Stimulated activated CD4-positive, alpha-beta T cell treated with anti-CD3 and anti-CD28 coated beads, Interleukin-4, amount 100 ng/mL, for 24 hours (primary cell): Measurements from ENCODE around the gene SLC9C2.
"Not testable (repeated sequence)": the region's sequence is repeated elsewhere in the genome, so short reads cannot be mapped to it uniquely, and the experiment has no call there.

Experiments used
- DNase-seq: peaks from one replicate; pipeline ENCODE4 v3.0.0-alpha.2; 2020

The SLC9C2 gene

GRCh38 chr1:173581383-173582079, 21.3 kb downstream of the SLC9C2 start:
- no peak for DNase-seq

GRCh38 chr1:173580658-173581057, 22.2 kb downstream of the SLC9C2 start:
- DNase-seq: no peak

DNA sequence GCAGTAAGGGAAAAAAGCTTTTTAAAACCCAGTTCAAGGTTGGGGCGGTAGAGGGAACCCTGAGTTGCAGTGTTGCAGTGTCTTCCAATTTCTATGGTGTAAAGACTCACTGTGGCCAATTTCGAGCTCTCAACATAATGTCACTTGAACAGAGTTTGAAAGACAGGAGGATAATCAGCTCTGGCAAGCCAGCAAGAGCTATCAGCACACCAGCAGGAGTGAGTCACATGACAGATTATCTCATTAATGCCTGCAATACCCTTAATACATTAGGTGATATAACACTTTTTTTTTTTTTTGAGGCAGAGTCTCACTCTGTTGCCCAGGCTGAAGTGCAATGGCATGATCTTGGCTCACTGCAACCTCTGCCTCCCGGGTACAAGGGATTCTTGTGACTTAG, 22.8 kb downstream of the SLC9C2 start:
- no peak for DNase-seq

DNA sequence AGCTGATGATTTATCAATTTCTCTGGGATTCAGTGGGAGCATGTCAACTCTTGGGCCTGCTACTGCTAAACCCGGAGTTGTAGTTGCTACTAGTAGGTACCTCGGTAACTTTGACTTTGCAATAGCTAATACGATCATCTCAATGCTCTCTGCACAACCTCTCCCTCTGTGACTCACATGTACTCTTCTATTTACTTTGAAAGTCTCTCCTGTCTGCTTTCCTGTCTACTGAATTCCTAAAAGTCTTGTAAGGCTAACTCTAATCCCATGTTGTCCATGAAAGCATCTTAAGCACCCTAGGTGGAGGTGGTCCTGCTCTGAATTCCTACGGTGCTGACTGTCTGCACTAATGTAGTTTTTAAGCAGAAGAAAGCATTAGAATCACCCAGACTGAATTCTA, 29.3 kb downstream of the SLC9C2 start:
- no peak for DNase-seq

DNA sequence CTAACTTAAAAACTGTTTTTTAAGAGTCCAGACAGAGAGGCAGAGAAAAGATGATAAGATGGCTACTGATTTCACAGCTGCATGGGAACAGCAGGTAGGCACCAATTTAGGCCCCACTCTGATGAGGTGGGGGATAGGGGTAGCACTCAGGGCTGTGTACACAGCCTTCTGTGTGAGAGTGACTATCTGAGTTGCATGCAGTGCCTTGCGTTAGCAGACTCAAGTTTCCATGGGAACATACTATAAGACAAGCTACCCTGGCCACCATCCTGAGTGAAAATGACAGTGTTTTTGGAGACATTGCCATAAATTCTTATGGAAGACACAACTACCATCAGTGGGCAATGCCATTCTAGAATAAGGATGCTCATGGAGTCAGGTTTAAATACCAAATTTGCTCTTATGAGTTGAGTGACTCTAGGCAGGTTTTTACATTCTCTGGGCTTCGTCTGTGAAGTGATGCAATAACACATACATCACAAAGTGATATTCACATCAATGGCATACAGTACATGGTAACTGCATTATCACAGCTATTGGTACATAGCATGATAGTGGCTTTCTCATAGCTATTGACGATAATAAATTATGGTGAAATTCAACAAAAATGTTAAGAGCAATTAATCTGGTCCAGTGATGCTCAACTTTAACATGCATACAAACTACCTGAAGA, 30.5 kb downstream of the SLC9C2 start:
- no peak for DNase-seq

DNA sequence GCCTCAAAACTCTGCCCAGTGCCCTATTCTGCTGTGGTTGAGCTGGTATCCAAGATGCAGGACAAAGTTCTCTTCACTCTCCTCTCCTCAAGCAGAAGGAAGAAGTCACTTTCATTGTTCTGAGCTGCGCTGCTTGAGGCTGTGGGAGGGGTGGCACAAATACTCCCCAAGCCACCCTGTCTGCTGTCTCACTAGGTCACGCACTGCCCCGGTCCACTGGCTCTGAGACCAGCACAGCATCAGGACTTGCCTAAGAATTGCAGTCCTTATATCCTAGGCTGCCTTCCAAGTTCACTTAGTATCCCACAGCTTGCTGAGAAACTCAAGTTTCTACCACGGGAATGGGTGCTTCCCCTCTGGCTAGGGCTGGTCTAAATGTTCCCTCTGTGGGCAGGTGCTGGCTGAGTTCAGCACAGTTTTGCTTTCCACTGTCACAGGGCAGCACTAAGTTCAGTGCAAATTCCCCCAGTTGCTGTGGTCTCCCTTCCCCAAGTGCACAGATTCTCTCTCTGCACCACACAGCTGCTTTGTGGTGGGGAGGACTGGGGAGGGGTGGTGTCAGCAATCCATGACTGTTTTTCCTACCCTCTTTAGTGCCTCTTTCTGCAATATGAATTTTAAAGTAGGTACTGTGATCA, 32.4 kb downstream of the SLC9C2 start:
- no peak for DNase-seq

GRCh38 chr1:173568483-173568882, 34.4 kb downstream of the SLC9C2 start:
- DNase-seq: no peak

DNA sequence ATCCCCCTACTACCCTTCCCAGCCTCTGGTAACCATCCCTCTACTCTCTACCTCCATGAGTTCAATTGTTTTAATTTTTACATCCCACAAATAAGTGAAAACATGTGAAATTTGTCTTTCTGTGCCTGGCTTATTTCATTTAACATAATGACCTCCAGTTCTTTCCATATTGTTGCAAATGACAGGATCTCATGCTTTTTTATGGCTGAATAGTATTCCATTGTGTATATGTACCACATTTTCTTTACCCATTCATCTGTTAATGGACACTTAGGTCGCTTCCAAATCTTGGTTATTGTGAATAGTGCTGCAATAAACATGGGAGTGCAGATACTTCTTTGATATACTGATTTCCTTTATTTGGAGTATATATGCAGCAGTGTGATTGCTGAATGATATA, 39.0 kb downstream of the SLC9C2 start:
- not testable (repeated sequence) for DNase-seq

GRCh38 chr1:173562813-173563212, 40.1 kb downstream of the SLC9C2 start:
- no peak for DNase-seq

DNA sequence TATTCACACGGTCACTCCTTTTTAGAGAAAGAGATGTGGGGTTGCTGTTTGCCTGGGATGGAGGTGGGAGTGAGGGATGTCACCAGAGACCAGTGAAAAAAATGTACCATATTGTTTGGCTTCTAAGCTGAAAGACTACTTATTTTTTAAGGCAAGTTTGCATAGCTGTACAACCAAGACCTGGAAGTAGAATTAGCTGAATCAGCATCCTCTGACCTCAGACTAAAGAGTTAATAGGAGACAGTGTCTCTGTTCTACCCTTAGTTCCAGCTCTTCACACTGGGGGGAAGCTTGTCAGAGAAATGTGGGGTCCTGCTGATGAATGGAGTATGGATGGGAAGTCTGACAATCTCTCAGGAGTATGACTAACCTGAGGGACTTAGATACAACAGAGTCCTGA, 41.6 kb downstream of the SLC9C2 start:
- no peak for DNase-seq

- no peak for DNase-seq
Measured at GRCh38 chr1:173560285-173560880, 42.5 kb downstream of the SLC9C2 start.

- no peak for DNase-seq
Measured at GRCh38 chr1:173555651-173556305, 47.1 kb downstream of the SLC9C2 start.

GRCh38 chr1:173554541-173555250, 48.2 kb downstream of the SLC9C2 start:
- no peak for DNase-seq

DNA sequence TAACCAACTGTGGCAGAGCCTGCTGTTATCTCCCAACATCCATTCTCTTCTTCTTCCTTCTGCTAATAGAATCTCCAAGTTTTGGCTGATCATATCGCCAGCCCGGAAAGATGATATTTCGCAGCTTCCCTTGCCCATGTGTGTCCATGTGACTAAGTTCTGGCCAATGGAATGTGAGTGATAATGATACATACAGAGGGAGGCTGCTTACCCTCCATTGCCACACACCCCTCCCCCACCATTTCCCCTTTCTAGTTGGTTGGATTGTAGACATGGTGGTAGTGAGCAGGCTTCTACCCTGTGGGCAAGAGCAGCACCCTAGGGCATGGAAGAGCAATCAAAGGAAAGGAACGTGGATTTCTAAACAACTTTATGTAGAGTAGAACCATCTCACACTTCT, 48.8 kb downstream of the SLC9C2 start:
- DNase-seq: no peak

DNA sequence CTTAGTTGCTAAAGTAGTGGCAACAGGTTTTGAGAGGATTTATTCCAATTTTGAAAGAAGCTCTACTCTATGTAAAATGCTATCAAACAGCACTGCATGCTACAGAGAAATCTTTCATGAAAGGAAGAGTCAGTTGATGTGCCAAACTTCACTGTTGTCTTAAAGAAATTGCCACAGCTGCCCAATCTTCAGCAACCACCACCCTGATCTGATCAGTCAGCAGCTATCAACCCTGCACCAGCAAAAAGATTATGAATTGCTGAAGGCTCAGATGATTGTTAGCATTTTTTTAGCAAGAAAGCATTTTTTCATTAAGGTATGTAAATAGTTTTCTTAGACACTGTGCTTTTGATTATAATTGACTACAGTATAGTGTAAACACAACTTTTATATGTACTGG, 49.6 kb downstream of the SLC9C2 start:
- no peak for DNase-seq

- no peak for DNase-seq
Measured at GRCh38 chr1:173551699-173552098, 51.2 kb downstream of the SLC9C2 start.

DNA sequence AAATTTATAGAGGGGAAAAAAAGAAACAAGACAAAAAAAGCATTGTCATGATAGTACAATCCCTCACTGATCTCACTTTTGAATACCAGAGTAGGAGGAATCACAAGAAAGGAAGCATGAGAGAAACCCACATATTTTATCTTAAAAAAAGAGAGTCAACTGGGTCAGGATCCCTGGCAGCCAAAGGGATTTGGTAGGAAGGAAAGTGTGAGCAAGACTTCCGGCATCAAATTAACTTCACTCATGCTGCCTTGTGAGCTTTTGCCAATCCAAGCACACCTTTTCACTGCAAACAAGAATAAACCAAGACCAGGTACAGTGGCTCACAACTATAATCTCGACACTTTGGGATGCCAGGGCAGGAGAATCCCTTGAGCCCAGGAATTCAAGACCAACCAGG, 53.1 kb downstream of the SLC9C2 start:
- DNase-seq: no peak

DNA sequence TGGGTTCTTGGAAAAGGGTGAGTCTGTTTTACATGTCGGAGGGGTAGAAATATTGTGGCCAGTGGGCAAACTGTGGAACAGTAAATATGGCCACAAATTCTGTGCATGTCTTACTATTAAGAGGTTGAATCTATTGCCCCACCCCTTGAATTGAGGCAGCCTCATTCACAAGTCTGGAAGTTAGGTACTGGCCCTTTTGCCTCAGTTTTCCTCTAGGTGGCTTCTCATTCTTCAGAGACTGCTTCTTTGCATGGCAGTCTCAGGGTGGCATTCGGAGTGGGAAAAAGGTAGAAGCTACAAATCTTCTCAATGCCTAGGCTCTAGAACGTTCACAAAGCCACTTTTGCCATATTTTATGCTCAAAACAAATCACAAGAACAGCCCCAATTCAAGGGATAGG, 57.2 kb downstream of the SLC9C2 start:
- no peak for DNase-seq

DNA sequence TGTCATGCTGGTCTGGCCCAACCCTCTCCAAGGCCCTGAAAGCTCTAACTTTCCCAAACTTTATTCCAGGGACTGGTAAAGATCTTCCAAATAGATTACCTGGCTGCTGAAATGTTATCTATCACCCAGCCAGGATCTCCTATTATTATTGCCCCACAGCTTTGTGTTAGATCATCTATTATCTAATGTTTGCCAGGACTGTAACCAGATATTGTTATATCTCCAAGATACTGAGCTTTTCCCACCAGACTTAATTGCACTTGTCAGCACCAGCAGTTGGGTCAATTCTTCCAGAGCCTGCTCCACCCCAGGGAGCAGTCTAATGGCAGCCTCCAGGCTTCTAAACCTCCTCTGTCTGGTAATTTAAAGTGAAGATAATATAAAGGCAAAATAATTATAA, 66.6 kb downstream of the SLC9C2 start:
- no peak for DNase-seq

- no peak for DNase-seq
Measured at GRCh38 chr1:173532237-173532636, 70.6 kb downstream of the SLC9C2 start.

DNA sequence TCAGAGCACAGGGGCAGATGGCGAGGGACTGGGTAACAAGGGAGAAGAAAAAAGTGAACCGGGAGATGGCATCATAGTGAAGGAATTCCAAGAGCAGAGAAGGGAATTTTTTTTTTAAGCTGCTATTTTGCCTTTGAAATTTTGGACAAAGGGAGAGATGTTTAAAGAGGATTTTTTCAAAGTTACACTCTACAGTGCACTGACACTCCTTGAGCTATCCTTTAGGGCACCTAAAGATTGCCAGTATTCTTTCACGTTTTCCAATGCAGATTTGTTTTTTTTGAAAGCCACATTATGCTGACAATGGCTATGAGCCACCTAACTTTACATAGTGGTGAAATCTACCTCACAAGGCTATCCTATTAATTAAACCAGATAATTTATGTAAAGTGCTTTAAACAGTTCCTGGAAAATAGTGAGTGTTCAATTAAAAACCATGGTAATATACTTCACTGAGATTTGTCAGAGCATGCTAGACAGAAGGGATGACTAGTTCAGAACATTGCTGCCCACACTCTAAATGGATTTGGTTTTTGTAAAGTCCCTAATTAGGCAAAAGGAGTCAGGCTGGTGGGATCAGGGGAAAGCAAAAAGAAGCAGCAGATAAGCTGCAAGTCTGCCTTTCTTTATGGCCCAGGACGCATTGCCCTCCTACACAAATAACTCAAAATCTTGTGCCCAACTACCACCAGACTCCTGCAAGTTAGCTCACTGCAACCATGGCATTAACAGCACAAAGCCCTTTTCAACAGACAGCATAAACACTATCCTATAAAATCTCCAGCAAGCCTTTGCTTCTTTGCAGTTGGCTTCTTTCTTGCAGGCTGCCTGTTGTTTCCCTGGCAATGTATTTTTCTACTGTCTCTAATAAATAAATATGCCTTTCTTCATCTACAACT, 71.8 kb downstream of the SLC9C2 start:
- no peak for DNase-seq

- DNase-seq: no peak
Measured at GRCh38 chr1:173529106-173529505, 73.8 kb downstream of the SLC9C2 start.
